IPS DF 19.7 (cell line): ENCODE data around the gene SELENOO.

Experiments used
- DNase-seq: peaks from one replicate; pipeline ENCODE4 v3.0.0-alpha.2; 2013; ENCODE audit warnings: low read depth, low spot score

The SELENOO gene

DNA sequence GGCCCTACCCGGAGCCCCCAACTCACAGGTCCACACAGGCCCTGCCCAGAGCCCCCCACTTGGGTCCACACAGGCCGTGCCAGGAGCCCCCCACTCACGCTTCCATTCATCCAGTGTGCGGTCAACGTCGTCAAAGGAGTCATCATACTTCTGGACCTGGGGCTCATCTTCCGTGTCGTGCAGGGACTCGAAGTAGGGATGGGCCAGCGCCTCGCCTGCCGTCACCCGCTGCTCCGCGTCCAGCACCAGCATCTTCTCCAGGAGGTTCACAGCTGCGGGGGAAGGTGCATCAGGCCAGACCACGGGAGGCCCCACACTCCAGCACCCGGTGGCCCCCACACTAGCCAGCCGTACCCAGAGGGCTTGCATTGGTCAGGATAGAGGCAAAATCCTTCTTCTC, 54.3 kb downstream of the SELENOO start:
- DNase-seq: no peak

DNA sequence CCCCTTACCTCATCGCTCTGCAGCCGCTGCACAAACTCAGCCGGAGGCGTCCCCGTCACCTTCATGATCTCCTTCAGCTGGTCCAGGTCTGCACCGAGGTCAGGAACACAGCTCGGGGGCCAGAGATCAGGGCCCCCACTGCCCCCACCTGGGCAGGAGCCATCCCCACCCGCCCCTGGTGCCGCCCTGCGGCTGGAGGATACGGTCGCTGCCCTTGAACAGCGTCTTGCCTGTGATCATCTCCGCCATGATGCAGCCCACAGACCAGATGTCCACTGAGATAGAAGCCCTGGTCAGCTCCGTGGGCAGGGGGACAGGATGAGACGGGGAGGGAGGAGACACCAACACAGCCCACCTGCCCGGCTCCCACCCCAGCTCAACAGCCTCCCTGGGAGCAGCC, 54.8 kb downstream of the SELENOO start:
- DNase-seq: no peak

DNA sequence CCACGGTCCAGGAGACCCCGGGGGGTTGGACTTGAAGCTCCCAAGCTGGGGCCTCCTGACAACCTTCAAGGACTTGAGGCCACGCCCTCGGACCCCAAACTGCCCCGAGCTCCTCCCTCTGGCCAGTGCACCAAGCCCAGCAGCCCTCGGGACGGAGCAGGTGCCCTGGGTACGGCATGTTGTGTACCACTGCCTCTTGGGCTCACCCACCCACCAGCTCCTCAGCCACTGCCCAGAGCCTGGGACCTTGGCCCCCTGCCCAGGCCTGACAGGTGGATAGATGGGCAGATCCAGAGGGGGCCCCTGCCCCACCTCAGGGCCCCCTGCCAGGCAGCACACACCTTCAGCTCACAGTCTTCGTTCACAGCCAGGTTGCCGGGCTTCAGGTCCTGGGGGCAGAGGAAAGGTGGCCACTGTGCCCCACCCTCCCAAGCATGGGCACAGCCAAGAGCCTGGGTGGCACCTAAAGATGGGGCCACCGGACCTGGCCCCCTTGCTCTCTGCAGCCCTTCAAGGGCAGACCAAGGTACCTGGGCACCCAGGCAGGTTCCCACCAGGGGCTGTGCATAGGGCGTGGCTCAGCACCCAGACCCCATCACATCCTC, 55.5 kb downstream of the SELENOO start:
- no peak for DNase-seq

DNA sequence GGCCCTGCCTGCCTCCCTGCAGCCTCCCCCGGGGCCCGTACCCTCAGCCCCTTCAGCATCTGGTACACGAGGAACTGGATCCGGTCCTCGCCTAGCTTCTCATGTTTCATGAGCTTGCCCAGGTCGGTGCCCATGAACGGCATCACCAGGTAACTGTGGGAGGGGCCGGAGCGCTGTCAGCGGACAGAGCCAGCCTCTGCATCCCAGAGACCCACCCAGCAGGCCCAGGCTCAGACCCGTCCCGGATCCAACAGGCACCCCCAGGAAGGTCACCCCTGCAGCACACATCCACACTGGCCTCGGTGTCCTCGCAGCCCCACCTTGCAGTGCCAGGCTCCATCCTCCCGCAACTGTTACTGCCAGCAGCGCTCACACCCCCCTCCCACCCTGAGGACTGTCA, 56.2 kb downstream of the SELENOO start:
- no peak for DNase-seq

DNA sequence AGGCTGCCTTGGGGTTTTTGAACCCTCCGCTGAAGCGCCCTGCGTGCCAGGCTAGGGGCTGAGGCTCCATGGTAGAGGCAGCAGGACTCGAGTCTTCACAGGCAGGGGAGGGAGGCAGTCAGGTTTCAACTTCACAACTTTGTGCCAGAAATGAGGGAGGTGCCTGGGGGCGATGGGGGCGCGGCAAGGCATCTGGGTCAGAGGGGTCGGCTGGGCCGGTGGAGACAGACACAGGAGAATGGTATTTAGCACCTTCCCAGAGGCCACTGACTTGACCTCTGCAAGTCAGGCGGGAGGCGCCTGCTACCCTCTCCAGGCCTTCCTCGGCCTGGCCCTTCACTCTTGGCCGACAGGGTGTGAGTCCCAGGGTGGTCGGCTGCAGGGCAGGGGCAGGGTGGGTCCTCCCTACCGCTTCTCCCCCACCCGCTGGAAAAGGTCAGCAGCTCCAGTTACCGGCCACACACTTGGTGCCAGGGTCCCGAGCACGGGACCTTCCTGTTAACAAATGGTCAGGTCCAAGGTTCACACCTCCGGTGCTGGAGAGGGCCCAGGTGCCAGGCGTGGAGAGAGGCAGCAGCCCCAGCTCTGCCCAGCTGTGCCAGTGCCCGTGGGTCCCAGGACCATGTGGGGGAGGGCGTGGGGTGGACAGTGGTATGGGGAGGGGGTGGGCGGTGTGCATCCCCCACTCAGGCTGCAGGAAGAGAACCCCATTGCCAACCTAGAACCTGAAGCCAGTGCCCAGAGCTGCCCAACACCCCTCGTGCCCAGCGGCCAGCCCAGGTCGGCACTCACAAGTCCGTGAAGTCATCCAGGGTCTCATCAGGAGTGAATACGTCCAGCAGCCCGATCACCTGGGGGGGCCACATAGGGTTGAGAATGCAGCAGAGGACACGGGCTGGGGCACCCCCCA, 56.9 kb downstream of the SELENOO start:
- DNase-seq: no peak

DNA sequence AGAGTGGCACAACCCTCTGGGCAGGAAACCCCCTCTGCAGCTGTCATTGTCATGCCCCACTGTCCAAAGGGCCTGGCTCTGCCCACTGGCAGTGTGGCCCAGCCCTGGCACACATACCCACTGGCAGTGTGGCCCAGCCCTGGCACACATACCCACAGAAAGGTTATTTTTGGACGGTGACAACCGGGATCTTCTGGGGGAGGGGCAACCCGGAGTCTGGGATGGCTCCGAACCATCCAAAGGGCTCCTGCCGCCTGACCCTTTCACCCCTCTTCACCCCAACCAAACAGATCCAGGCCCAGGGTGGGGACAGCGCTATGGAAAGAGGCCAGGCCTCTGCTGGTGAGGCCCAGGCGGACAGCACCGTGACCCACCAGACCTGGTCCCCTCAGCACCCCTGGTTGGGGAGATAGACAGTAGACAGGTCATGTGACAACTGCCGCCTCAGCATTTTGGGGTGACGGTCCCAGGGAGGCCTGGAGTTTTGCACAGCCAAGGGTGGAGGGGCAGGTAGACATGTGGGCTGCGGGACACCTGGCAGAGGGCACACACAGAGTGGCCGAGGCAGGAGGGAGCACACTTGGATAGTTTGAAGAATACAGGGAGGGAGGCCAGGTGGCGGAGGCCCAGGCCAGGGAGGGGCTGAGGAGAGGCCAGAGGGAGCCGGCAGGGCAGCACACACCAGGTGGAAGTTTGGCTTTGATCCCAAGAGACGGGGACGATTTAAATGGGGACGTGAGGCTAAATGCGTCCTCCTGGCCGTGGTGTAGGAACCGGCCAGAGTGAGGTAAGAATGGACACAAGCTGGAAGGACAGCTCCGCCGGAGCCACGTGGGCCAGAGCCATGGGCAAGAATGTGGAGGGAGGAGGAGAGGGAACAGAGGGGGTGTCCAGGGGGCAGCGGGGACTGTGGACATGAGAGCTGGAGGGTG, 57.8 kb downstream of the SELENOO start:
- no peak for DNase-seq

DNA sequence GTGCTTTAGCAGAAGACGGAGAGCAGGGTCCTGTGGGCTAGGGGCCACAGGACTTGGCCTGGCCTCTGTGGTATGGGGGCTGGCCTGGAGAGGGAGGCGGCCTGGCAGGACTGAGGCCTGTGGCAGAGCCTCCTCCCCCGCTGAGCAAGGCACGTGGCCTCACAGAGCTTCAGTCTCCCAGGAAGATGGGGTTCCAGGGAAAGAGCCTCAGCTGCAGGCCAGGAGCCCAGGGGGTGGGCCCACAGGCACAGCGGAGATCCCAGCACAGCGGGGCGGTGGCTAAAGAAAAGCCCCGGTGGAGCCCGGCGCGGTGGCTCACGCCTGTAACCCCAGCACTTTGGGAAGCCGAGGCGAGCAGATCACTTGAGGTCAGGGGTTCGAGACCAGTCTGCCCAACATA, 58.5 kb downstream of the SELENOO start:
- DNase-seq: no peak

DNA sequence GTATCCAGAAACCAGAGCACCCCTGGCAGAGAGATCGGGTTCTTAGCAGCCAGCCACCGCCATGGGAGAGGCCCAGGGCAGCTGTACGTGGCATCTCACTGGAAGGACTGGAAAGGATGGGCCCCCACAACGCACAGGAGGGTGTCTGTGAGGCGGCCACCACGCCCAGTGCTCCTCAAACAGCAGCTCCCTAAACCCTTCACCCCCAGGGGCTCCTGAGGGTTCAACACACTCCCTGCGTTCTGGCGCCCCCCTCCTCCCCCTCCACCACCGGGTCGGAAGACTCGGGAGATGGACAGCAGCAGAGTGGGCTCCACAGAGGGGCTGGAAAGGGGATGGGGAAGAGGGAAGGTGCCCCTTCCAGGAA, 59.6 kb downstream of the SELENOO start:
- DNase-seq: no peak

DNA sequence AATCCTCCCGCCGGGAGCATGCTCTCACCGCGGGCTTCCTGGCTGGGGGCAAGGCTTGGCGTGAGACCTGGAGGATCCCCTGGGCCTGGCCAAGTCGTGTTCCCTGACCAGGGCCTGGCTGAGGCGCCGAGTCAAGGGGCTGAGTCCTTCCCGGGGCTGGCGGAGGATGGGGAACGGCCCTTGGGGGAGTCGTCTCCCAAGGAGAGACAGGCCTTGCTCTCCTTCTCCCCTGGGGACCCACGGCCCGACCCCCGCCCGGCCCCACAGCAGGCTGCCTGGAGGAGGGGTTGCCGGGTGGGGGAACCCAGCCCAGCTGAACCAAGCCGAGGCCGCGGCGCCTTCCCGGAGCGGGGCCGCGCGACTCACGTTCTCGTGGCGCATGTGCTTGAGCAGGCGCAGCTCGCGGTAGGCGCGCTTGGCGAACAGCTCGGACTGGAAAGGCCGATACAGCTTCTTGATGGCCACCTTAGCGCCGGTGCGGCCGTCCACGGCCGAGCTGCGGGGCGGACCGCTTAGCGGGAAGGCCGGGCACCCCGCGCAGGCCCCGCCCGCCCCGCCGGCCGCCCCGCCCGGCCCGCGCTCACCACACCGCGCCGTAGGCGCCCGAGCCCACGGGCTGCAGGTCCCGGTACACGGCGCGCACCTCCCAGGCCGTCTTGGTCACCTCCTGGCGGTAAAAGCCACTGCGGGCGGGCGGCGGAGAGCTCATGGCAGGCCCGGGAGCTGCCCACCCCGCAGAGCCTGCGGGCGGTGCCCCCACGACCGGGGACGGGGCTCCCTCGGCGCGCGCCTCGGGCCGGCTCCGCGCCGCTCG, 60.2 kb downstream of the SELENOO start:
- no peak for DNase-seq

DNA sequence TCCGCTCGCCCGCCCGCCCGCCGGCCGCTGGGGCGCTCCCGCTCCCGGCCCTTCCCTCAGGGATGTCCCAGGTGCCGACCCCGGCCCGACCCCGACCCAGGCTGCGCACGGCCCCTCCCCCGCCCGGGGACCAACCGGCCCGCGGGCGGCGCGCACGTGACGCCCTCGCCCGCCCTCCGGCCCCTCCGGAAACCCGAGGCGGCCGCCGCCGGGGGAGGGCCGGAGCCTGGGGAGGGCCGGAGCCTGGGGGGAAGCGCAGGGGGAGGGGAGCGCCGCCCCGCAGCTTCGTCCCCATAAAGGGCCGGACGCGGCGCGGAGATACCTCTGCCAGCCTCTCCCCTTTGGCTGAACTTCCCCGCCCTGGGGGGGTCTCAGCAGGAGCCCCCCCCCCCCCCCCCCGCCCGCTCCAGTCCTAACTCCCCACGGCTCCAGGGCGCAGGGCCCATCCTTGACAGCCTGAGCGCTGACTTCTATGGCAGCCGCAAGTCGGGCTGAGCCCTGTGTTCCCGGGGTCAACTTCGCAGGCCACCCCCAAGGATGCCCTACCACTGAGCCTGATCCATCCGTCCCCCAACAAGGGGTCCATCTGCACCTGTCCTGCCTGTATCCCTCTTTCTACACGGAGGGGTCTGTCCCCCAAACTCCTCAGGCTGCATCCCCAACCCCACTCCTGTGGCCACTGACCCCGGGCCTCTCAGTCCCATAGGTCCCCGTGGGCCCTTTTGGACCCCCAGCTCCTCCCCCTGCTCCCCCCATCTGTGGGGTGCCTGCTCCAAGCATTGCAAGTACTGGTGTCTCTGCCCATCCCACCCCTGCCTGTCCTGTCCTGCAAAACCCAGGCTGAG, 61.0 kb downstream of the SELENOO start, which contains the start of gene MAPK12:
Gene MAPK12, minus strand, starts transcription at position 69 of the 845 bp plus-strand sequence. CDS start 174 bp downstream, outside the sequence.
- DNase-seq: no peak

DNA sequence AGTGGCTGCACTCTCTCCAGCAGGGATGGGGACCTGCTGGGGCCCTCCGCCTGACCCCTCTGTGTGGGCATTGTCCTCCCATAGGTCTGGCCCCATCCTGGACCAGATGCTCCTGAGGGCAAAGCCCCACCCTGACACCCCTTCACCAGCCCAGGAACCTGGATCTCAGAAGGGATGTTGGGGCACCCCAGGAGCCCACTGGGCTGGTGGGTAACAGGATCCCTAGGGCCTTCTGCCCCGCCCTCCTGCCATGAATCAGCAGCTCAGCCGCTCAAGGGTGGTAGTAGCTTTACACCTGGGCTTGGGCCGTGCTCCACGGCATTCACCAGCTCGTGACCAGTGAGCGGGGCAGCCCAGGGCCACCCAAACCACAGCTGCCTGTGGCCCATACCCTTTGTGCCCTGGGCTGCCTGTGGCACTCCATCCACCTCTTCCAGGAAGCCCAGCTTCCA, 61.7 kb downstream of the SELENOO start:
- no peak for DNase-seq

DNA sequence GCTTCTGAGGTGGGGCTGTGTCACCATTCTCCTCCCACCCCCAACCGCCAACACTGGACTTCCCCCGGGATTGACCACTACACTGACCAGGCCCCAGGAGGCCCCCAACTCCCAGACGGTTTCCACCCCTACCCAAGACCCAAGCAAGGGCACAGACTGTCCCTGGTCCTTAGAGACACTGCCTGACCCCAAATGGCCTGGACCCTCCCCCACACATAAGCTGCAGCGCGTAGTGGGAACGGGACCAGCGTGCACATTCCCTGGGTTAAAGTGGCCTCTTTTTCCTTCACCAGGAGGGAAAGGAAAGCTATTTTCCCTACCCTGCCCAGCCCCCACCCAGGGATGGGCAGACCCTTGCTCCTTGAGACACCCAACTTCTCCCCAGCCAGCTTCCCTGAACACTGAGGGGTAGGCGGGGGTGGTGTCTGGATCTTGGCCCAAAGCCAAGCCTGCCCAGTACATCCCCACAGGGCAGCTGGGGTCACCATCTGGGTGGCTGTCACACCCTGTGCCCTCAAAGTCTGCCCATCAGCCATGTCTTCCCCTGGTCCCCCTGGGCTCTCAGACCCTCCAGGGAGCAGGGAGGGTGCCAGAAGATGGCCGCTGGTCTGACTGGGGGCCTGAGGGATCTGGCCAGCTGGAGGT, 62.3 kb downstream of the SELENOO start:
- no peak for DNase-seq

DNA sequence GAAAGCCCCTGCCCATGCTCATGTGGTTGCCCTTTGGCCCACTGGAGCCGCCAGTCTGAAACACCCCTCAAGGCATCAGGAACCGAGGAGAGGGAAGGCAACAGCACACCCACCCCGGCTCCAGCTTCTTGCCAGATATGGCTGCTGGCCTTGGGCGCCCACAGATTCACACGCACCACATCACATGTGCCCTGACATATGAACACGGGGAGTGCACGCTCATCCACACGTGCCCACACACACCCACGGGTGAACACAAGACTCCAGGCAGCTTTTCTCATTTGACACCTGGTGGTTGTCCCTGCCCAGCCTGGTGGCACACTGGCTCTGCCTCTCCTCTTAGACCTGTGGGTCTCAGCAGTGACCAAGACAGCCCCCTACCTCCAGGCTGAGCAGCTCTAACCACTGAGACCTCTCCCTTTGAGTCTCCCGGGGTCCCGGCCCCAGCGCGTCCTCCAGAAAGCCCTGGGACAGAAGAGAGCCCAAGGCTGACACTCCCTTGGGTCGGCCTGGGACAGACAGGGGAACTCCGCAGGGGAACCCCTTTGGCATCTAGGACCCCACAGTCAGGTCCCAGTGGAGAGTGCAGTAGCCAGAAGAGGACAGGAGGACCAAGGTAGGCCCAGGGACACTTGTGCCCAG, 63.4 kb downstream of the SELENOO start:
- DNase-seq: no peak

DNA sequence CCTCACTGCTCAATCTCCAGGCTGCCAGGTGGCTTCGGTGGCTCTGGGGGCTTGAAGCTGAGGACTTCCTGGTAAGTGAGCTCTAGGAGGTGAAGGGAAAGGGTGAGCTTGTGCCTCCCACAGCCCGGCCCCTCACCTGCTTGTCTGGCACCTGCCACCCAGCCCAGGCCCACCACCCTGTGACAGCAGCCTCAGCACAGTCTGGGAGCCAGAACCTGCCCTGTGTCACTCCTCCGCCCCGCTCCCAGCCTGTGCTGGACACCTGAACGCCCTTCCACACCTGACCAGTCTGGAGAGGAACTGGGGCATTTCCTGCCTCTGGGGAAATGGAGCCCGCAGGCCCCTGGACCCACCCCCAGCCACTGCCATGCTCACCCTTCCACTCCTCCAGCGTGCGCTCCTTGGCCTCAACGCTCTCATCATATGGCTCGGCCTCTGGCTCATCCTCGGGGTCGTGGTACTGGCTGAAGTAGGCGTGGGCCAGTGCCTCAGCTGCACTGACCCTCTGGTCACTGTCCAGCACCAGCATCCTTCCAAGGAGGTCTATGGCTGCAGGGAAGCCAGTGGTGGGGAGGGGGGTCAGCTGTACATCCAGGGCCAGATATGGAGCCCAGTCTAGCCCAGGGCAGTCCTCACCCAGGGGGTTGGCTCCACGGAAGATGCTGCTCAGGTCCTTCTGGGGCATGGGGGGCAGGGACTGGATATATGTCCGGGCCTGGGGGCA, 64.3 kb downstream of the SELENOO start:
- no peak for DNase-seq

DNA sequence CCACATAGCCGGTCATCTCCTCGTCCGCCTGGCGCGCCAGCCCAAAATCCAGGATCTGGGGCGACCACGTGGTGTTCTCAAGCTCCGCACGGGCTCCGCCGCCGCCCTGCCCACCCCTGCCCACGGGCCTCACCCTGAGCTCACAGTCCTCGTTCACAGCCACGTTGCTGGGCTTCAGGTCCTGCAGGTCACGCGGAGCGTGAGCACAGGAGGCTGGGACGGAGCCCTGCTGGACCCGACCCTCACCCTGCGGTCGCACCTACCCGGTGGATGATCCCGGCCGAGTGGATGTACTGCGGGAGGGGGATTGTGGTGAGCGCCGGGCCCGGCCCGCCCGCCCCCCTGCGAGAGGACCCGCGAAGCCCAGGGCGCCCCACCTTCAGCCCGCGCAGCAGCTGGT, 66.2 kb downstream of the SELENOO start:
- DNase-seq: no peak
